ACC112 (cell line): ENCODE data around the gene MAGI2.

Source experiments
- H2AFZ ChIP-seq: fragments of 200-600 bp; sonication (generic); one replicate; pipeline ENCODE4 v1.6.0; 2017; ENCODE audit warnings: antibody characterized with exemption, low read length; ENCODE audit not compliant: unreplicated experiment
- H3K27ac ChIP-seq: fragments of 200-600 bp; sonication (generic); 2 replicates; pipeline ENCODE4 v1.5.1; 2014; ENCODE audit warnings: low read depth, mild to moderate bottlenecking, antibody characterized with exemption, low read length, moderate library complexity
- H3K27me3 ChIP-seq: fragments of 200-600 bp; sonication (generic); 2 replicates; pipeline ENCODE4 v1.6.1; 2014; ENCODE audit warnings: mild to moderate bottlenecking, antibody characterized with exemption, low read length, moderate library complexity, mixed read lengths; ENCODE audit not compliant: insufficient read depth
- H3K36me3 ChIP-seq: fragments of 200-600 bp; sonication (generic); 2 replicates; pipeline ENCODE4 v1.6.1; 2016; ENCODE audit warnings: mild to moderate bottlenecking, antibody characterized with exemption, low read length, moderate library complexity, mixed read lengths; ENCODE audit not compliant: insufficient read depth
- H3K4me1 ChIP-seq: fragments of 200-600 bp; sonication (generic); one replicate; pipeline ENCODE4 v1.6.1; 2016; ENCODE audit warnings: low read length, mixed read lengths; ENCODE audit not compliant: insufficient read depth, unreplicated experiment, control insufficient read depth
- H3K4me3 ChIP-seq: fragments of 200-600 bp; sonication (generic); 2 replicates; pipeline ENCODE4 v1.5.1; 2014; ENCODE audit warnings: mild to moderate bottlenecking, low read depth, low read length
- H3K79me2 ChIP-seq: fragments of 200-600 bp; sonication (generic); one replicate; pipeline ENCODE4 v1.6.0; 2016; ENCODE audit warnings: low read length; ENCODE audit not compliant: control insufficient read depth, unreplicated experiment, insufficient read depth

Gene MAGI2

GRCh38 chr7:78367280-78367773, 1086.1 kb downstream of the MAGI2 start:
- Histone ChIP-seq H2AFZ (no peak overlapping the region), H3K36me3 (no peaks in the 10 kb centered on the region), H3K79me2 (no peaks in the 10 kb centered on the region), H3K4me1 (no peaks in the 10 kb centered on the region), H3K27me3 (no peaks in the 10 kb centered on the region), H3K27ac (no peak overlapping the region), H3K4me3 (no peak overlapping the region)

DNA sequence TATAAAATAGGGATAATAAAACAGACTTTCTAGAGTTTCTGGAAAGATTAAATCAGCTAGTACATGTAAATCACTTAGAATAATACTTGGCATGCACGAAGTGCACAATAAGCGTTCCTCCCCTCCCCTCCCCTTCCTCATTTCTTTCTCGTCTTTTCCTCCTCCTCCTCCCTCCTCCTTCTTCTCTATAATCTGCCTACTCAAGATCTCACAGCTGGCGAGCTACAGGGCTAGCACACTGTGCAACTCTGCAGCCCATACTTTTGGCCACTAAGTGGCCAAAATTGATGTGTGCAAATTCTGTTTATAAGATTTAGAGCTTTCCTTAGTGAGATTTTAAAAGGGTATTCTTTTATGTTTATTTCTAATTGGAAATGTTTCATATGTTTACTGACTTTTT, 1089.6 kb downstream of the MAGI2 start:
- no peaks in the 10 kb centered on the region for H3K36me3 ChIP-seq
- no peak overlapping the region for H3K4me3 ChIP-seq
- H3K4me1 ChIP-seq = no peaks in the 10 kb centered on the region

DNA sequence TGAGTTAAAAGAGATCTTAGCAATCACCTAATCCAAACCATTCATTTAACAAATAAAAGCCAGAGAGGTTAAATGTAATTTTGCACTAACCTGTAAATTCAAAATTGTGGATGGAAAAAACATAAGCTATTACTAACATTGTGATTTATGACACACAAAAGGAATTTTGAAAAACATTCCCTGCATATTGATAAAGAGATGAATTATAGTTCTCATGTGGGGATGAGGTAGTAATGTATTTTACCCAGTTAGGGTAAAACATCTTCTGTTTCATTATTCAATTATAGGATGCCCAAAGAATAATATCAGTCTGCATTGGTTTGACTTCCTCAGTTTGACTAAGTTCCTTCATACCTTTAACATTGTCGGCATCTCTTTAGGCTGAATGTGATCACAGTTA, 1093.6 kb downstream of the MAGI2 start:
- H3K27ac ChIP-seq = no peak overlapping the region
- H3K4me1 ChIP-seq = no peaks in the 10 kb centered on the region
- no peak overlapping the region for H3K4me3 ChIP-seq
- no peaks in the 10 kb centered on the region for H3K36me3 ChIP-seq
- no peak overlapping the region for H2AFZ ChIP-seq
- H3K79me2 ChIP-seq = no peaks in the 10 kb centered on the region
- no peaks in the 10 kb centered on the region for H3K27me3 ChIP-seq

More for the DNA sequence above, 1089.6 kb downstream of the MAGI2 start:
- Histone ChIP-seq H3K27me3 (no peaks in the 10 kb centered on the region), H2AFZ (no peak overlapping the region), H3K79me2 (no peaks in the 10 kb centered on the region), H3K27ac (no peak overlapping the region)

- Histone ChIP-seq H3K36me3 (no peaks in the 10 kb centered on the region), H3K27ac (no peak overlapping the region), H3K4me1 (no peaks in the 10 kb centered on the region), H3K27me3 (no peaks in the 10 kb centered on the region), H3K4me3 (no peak overlapping the region), H2AFZ (no peak overlapping the region), H3K79me2 (no peaks in the 10 kb centered on the region)
Measured at GRCh38 chr7:78357709-78358108, 1095.8 kb downstream of the MAGI2 start.

DNA sequence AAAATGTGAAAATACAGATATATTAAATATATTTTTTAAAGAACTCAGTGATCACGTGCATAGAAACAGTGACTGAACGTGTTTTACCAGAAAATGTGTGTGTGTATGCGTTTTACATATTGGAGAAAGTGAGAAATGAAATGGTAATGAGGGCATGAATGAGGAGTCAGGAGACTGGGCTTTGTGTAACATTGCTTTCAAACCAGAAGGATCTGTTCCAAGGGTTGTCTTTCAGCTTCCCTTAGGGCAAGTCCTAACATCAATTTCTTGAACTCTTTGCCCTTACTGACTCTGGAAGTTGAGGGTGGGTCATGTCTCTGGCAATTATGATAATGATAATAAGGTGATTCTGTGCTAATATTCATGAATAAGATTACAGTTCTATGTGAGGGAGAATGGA, 1097.6 kb downstream of the MAGI2 start:
- Histone ChIP-seq H2AFZ (no peak overlapping the region), H3K27me3 (no peaks in the 10 kb centered on the region), H3K4me3 (no peak overlapping the region), H3K27ac (no peak overlapping the region), H3K4me1 (no peaks in the 10 kb centered on the region), H3K36me3 (no peaks in the 10 kb centered on the region), H3K79me2 (no peaks in the 10 kb centered on the region)

DNA sequence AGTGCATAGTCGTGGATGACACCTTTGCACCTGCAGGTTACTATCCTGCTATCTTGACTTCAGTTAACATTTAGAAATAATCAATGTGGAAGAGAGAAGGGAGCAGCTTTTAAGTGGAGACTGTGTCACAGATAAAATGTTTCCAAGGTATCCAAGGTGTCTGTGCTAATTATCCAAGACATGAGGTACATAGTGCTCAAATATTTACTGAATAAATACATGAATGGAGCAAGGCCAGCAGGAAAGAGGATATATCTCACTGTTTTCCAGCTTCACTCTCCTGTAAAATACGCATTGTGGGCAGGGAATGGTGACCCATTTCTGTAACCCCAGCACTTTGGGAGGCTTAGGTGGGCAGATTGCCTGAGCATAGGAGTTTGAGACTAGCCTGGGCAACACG, 1102.5 kb downstream of the MAGI2 start:
- Histone ChIP-seq H3K27me3 (peaks cover 11% of the 10 kb centered on the region; the same call in 1 of the 2 replicates), H2AFZ (no peak overlapping the region), H3K4me1 (no peaks in the 10 kb centered on the region), H3K4me3 (no peak overlapping the region), H3K27ac (no peak overlapping the region), H3K36me3 (no peaks in the 10 kb centered on the region), H3K79me2 (no peaks in the 10 kb centered on the region)

- no peak overlapping the region for H3K27ac ChIP-seq
- no peaks in the 10 kb centered on the region for H3K79me2 ChIP-seq
- no peak overlapping the region for H2AFZ ChIP-seq
- H3K4me1 ChIP-seq = no peaks in the 10 kb centered on the region
- no peak overlapping the region for H3K4me3 ChIP-seq
- H3K36me3 ChIP-seq = no peaks in the 10 kb centered on the region
- peaks cover 11% of the 10 kb centered on the region; the same call in 1 of the 2 replicates for H3K27me3 ChIP-seq
Measured at GRCh38 chr7:78350391-78350790, 1103.1 kb downstream of the MAGI2 start.

GRCh38 chr7:78346827-78347226, 1106.6 kb downstream of the MAGI2 start:
- no peaks in the 10 kb centered on the region for H3K4me1 ChIP-seq
- H3K36me3 ChIP-seq = no peaks in the 10 kb centered on the region
- no peaks in the 10 kb centered on the region for H3K79me2 ChIP-seq
- peaks cover 11% of the 10 kb centered on the region; the same call in 1 of the 2 replicates for H3K27me3 ChIP-seq
- H3K27ac ChIP-seq = no peak overlapping the region
- no peak overlapping the region for H3K4me3 ChIP-seq
- no peak overlapping the region for H2AFZ ChIP-seq

GRCh38 chr7:78345979-78346378, 1107.5 kb downstream of the MAGI2 start:
- Histone ChIP-seq H3K4me3 (no peak overlapping the region), H3K4me1 (no peaks in the 10 kb centered on the region), H3K36me3 (no peaks in the 10 kb centered on the region), H2AFZ (no peak overlapping the region), H3K27ac (no peak overlapping the region), H3K79me2 (no peaks in the 10 kb centered on the region), H3K27me3 (peaks cover 11% of the 10 kb centered on the region; the same call in 1 of the 2 replicates)

DNA sequence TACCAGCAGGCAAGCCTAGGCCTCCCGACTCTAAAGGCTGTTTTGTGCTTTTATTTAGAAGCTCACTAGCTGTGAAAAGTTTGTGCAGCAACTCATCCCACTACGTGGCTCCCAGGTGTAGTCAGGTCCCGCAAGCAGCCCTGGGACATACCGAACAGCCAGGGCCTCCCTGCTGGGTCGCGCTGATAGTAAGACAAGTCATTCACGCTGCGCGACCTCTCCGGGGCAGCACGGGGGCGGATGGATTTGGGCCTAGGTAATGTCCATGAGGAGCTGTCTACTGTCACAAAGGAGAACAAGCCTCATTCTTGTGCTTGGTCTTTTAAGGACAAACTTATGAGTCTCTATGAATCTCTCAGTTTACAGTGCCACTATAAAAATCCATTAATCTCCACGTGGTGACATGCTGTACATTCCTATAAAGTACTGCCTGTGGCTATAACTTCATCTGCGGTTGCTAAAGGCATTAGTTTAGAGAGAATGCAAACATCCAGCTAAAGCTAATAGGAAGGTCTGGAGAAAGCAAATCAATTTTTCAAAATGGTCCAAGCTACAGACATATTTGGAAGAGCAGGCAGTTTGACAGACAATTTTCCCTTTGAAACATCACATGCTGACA, 1108.1 kb downstream of the MAGI2 start:
- H3K79me2 ChIP-seq = no peaks in the 10 kb centered on the region
- H3K27me3 ChIP-seq = peaks cover 11% of the 10 kb centered on the region; the same call in 1 of the 2 replicates
- no peak overlapping the region for H2AFZ ChIP-seq
- H3K36me3 ChIP-seq = no peaks in the 10 kb centered on the region
- no peak overlapping the region for H3K27ac ChIP-seq
- no peaks in the 10 kb centered on the region for H3K4me1 ChIP-seq
- no peak overlapping the region for H3K4me3 ChIP-seq

DNA sequence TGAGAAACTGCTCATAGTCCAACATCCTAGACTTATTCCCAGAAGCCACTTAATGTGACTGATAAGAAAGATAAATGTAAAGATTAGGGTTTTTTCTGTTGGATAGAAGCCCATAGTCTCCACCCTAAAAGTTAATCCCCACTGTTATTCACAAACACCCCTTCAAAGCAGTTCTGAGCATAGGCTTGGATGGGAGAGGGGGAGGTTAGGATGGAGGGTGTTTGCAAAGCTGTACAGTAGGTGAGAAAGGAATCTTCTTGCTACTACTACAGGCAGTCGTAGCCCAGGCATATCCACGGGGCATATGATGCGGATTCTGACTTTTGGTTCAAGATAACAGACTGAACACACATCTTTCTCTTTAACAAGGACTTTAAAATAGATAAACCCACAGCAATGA, 1119.0 kb downstream of the MAGI2 start:
- no peak overlapping the region for H2AFZ ChIP-seq
- no peaks in the 10 kb centered on the region for H3K4me1 ChIP-seq
- no peaks in the 10 kb centered on the region for H3K79me2 ChIP-seq
- H3K27me3 ChIP-seq = no peaks in the 10 kb centered on the region
- H3K27ac ChIP-seq = no peak overlapping the region
- no peak overlapping the region for H3K4me3 ChIP-seq
- no peaks in the 10 kb centered on the region for H3K36me3 ChIP-seq
